Glutamatergic neuron (in vitro differentiated cells): ENCODE measurements around the gene CENPF. TPM values are rescaled to one million over a fixed set of nuclear protein-coding genes. Genes with fewer than 3 reads are reported as not detected.
"Not testable (repeated sequence)": the region's sequence is repeated elsewhere in the genome, so short reads cannot be mapped to it uniquely, and the experiment has no call there.

Experiments
- DNase-seq: peaks from one replicate; pipeline ENCODE4 v3.0.0; 2022
- H3K27ac Mint-ChIP-seq: one replicate; pipeline ENCODE4 v1.8.0; 2020; ENCODE audit warnings: mild to moderate bottlenecking, mixed read lengths, inconsistent platforms; ENCODE audit not compliant: unreplicated experiment
- H3K27me3 Mint-ChIP-seq: one replicate; pipeline ENCODE4 v1.8.0; 2020; ENCODE audit warnings: mild to moderate bottlenecking, moderate library complexity, mixed read lengths, inconsistent platforms; ENCODE audit not compliant: unreplicated experiment
- H3K36me3 Mint-ChIP-seq: one replicate; pipeline ENCODE4 v1.8.0; 2020; ENCODE audit warnings: mild to moderate bottlenecking, mixed read lengths, inconsistent platforms; ENCODE audit not compliant: unreplicated experiment
- H3K4me1 Mint-ChIP-seq: one replicate; pipeline ENCODE4 v1.8.0; 2020; ENCODE audit warnings: mild to moderate bottlenecking, low read depth, mixed read lengths, inconsistent platforms; ENCODE audit not compliant: unreplicated experiment
- H3K4me3 Mint-ChIP-seq: one replicate; pipeline ENCODE4 v1.8.0; 2020; ENCODE audit warnings: mild to moderate bottlenecking, mixed read lengths, inconsistent platforms; ENCODE audit not compliant: unreplicated experiment
- H3K9me3 Mint-ChIP-seq: one replicate; pipeline ENCODE4 v1.8.0; 2020; ENCODE audit warnings: mild to moderate bottlenecking, moderate library complexity, mixed read lengths, inconsistent platforms; ENCODE audit not compliant: unreplicated experiment
- total RNA-seq: library from RNA; stranded (reverse); fragmentation: NEBNext Ultra II Directional; extraction: Animal tissue kit (Norgen Biotek cat#: 25700); gene quantifications from one replicate; pipeline ENCODE4 v1.2.1, GENCODE V29; 2021; ENCODE audit not compliant: unreplicated experiment
- TF ChIP-seq, protein P1 (sequence below): fragments of 200-600 bp; sonication (generic); IDR thresholded peaks from one replicate; pipeline ENCODE4 v1.5.0; 2021; ENCODE audit not compliant: partially characterized antibody, unreplicated experiment

The CENPF gene
- total RNA-seq, 1 donor from 2014 or later: 29.3 TPM

- DNase-seq: no peak
- TF ChIP-seq, protein P1, sequence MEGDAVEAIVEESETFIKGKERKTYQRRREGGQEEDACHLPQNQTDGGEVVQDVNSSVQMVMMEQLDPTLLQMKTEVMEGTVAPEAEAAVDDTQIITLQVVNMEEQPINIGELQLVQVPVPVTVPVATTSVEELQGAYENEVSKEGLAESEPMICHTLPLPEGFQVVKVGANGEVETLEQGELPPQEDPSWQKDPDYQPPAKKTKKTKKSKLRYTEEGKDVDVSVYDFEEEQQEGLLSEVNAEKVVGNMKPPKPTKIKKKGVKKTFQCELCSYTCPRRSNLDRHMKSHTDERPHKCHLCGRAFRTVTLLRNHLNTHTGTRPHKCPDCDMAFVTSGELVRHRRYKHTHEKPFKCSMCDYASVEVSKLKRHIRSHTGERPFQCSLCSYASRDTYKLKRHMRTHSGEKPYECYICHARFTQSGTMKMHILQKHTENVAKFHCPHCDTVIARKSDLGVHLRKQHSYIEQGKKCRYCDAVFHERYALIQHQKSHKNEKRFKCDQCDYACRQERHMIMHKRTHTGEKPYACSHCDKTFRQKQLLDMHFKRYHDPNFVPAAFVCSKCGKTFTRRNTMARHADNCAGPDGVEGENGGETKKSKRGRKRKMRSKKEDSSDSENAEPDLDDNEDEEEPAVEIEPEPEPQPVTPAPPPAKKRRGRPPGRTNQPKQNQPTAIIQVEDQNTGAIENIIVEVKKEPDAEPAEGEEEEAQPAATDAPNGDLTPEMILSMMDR: no peak
- peaks cover 6% of the 10 kb centered on the region for H3K27me3 Mint-ChIP-seq
- H3K4me1 Mint-ChIP-seq: no peaks in the 10 kb centered on the region
- peaks cover 6% of the 10 kb centered on the region for H3K9me3 Mint-ChIP-seq
- H3K27ac Mint-ChIP-seq: peak overlapping the region; percentile 9
- peaks cover 10% of the 10 kb centered on the region for H3K36me3 Mint-ChIP-seq
- no peak overlapping the region for H3K4me3 Mint-ChIP-seq
Observed at GRCh38 chr1:214609692-214610091, 6.7 kb downstream of the CENPF start.

DNA sequence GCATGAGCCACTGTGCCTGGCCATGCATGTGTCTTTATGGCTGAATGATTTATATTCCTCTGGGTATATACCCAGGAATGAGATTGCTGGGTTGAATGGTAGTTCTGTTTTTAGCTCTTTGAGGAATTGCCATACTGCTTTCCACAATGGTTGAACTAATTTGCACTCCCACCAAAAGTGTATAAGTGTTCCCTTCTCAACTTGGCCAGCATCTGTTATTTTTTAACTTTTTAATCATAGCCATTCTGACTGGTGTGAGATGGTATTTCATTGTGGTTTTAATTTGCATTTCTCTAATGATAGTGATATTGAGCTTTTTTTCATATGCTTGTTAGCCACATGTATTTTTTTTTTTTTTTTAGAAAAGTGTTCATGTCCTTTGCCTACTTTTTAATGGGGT is 7.1 kb downstream of the CENPF start:
- not testable (repeated sequence) for H3K27me3 Mint-ChIP-seq, H3K9me3 Mint-ChIP-seq, DNase-seq, H3K36me3 Mint-ChIP-seq, H3K4me1 Mint-ChIP-seq, H3K27ac Mint-ChIP-seq, H3K4me3 Mint-ChIP-seq

GRCh38 chr1:214615109-214615508 is 12.1 kb downstream of the CENPF start:
- Mint-ChIP-seq H3K4me1 (no peaks in the 10 kb centered on the region), H3K9me3 (peaks cover 2% of the 10 kb centered on the region), H3K4me3 (no peak overlapping the region), H3K36me3 (no peaks in the 10 kb centered on the region), H3K27me3 (peaks cover 2% of the 10 kb centered on the region), H3K27ac (no peak overlapping the region)
- TF ChIP-seq, protein P1: no peak
- DNase-seq: no peak

DNA sequence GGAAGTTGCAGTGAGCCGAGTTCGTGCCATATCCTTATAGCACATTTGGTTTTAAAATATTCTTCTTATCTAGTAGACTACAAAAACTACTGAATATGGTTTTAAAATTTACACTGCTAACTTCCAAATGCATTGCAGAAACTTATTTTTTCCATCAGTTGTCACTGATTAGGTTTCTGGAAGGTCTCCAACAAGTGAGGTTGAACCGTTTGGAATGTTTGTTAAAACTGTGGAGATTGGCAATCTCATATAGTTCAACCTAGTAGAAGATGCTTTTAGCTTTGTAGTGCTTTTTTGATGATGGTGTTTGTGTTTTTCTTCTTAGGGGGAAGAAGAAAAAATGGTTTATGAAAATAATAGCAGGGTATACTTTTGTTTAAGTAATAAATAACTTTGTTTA is 12.9 kb downstream of the CENPF start:
- no peak overlapping the region for H3K27ac Mint-ChIP-seq
- H3K27me3 Mint-ChIP-seq: no peaks in the 10 kb centered on the region
- H3K4me3 Mint-ChIP-seq: no peak overlapping the region
- H3K9me3 Mint-ChIP-seq: no peaks in the 10 kb centered on the region
- no peaks in the 10 kb centered on the region for H3K4me1 Mint-ChIP-seq
- no peaks in the 10 kb centered on the region for H3K36me3 Mint-ChIP-seq
- TF ChIP-seq, protein P1: no peak
- DNase-seq: no peak

GRCh38 chr1:214617246-214617645 is 14.3 kb downstream of the CENPF start:
- Mint-ChIP-seq H3K4me3 (no peak overlapping the region), H3K36me3 (no peaks in the 10 kb centered on the region), H3K9me3 (no peaks in the 10 kb centered on the region), H3K27ac (no peak overlapping the region), H3K4me1 (no peaks in the 10 kb centered on the region), H3K27me3 (no peaks in the 10 kb centered on the region)
- TF ChIP-seq, protein P1: no peak
- no peak for DNase-seq

DNA sequence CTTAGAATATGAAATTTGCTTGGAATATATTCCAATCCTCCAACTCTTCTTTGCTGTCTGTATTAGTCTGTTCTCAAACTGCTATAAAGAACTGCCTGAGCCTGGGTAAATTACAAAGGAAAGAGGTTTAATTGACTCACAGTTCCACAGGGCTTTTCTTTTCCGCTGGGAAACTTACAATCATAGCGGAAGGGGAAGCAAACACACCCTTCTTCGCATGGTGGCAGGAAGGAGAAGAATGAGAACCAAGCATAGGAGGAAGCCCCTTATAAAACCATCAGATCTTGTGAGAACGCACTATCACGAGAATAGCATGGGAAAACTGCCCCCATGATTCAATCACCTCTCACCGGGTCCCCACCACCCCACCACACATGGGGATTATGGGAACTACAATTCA is 14.8 kb downstream of the CENPF start:
- no peaks in the 10 kb centered on the region for H3K4me1 Mint-ChIP-seq
- H3K36me3 Mint-ChIP-seq: no peaks in the 10 kb centered on the region
- TF ChIP-seq, protein P1: no peak
- no peak overlapping the region for H3K4me3 Mint-ChIP-seq
- no peaks in the 10 kb centered on the region for H3K9me3 Mint-ChIP-seq
- no peaks in the 10 kb centered on the region for H3K27me3 Mint-ChIP-seq
- no peak overlapping the region for H3K27ac Mint-ChIP-seq
- no peak for DNase-seq
